BE2C (cell line): Measurements from ENCODE around the gene MUC5B.

Source experiments
- DNase-seq: peaks from one replicate; pipeline ENCODE4 v3.0.0-alpha.2; 2020
- H3K27me3 ChIP-seq: fragments of 250-450 bp; sonication (Bioruptor Pico); 2 replicates; pipeline ENCODE4 v1.5.1; 2020; ENCODE audit warnings: mild to moderate bottlenecking
- H3K36me3 ChIP-seq: fragments of 250-450 bp; sonication (Bioruptor Pico); 2 replicates; pipeline ENCODE4 v1.5.1; 2020; ENCODE audit warnings: mild to moderate bottlenecking
- H3K4me1 ChIP-seq: fragments of 250-450 bp; sonication (Bioruptor Pico); 2 replicates; pipeline ENCODE4 v1.5.1; 2020
- H3K4me3 ChIP-seq: 2 replicates; pipeline ENCODE4 v1.5.1; 2011; ENCODE audit warnings: low read depth, low read length
- H3K9me3 ChIP-seq: fragments of 250-450 bp; sonication (Bioruptor Pico); 2 replicates; pipeline ENCODE4 v1.5.1; 2020
- TF ChIP-seq, protein P1 (sequence below): IDR thresholded peaks from 2 replicates; pipeline ENCODE4 v1.5.1; 2012; ENCODE audit warnings: mild to moderate bottlenecking, low read depth, low read length

The MUC5B gene

DNA sequence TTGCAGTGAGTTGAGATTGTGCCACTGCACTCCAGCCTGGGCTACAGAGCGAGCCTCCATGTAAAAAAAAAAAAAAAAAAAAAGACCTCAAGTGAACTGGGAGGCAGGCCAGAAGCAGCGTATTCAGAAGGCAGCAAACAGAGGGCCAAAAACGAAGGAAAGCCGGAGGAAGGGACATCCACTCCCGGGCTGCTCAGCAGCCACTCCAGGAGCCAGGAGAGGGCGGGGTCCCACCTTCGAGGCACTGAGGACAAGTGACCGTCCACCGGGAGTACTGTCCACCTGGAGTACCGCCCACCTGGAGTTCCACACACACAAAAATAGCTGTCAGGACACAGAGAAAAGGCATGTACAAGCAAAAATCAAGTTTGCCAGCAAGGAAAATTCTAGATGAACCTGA is 81.1 kb downstream of the MUC5B start:
- Histone ChIP-seq H3K4me3 (no peak overlapping the region), H3K4me1 (no peaks in the 10 kb centered on the region), H3K9me3 (no peaks in the 10 kb centered on the region), H3K36me3 (no peaks in the 10 kb centered on the region), H3K27me3 (no peaks in the 10 kb centered on the region)
- DNase-seq = no peak
- TF ChIP-seq, protein P1, sequence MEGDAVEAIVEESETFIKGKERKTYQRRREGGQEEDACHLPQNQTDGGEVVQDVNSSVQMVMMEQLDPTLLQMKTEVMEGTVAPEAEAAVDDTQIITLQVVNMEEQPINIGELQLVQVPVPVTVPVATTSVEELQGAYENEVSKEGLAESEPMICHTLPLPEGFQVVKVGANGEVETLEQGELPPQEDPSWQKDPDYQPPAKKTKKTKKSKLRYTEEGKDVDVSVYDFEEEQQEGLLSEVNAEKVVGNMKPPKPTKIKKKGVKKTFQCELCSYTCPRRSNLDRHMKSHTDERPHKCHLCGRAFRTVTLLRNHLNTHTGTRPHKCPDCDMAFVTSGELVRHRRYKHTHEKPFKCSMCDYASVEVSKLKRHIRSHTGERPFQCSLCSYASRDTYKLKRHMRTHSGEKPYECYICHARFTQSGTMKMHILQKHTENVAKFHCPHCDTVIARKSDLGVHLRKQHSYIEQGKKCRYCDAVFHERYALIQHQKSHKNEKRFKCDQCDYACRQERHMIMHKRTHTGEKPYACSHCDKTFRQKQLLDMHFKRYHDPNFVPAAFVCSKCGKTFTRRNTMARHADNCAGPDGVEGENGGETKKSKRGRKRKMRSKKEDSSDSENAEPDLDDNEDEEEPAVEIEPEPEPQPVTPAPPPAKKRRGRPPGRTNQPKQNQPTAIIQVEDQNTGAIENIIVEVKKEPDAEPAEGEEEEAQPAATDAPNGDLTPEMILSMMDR = no peak

DNA sequence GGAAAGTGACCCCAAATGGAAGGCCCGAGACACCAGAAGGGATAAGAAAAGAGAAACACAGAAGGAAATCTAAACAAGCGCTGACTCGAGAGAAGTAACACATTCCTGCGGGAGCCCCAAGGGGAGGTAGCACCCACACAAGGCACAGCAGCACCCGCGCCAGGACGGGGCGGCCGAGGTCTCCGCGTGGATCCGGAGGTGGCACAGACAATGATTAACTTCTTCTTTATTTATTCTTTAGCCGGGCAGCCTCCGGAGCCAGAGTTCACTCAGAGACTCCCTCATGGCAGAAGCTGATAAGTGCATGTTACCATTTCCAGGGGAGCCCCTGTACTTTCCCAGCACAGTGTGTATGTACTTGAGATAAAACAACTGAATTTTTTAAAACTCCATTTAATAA is 81.5 kb downstream of the MUC5B start:
- Histone ChIP-seq H3K9me3 (no peaks in the 10 kb centered on the region), H3K36me3 (no peaks in the 10 kb centered on the region), H3K4me3 (no peak overlapping the region), H3K4me1 (no peaks in the 10 kb centered on the region), H3K27me3 (no peaks in the 10 kb centered on the region)
- TF ChIP-seq, protein P1 = no peak
- no peak for DNase-seq

DNA sequence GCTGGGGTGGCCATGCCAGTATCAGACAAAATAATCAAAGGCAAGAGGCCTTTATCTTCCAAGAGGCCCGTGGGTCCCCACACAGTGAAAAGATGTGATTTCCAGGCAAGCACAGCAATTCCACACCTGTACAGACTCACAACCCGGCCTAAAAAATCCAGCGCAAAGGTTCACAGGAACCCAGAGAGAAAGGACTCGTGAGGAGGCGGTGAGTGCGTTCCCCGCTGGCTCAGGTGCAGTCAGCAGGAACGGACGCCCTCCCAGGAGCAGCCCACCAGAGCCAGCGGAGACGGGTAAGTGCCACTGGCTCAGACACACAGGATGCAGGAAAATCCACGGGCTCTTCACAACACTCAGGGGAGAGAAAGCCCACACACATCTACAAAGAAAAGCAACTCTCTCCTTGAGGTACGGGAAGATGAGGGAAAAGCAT is 82.2 kb downstream of the MUC5B start:
- no peak for DNase-seq
- Histone ChIP-seq H3K4me1 (no peaks in the 10 kb centered on the region), H3K4me3 (no peak overlapping the region), H3K9me3 (no peaks in the 10 kb centered on the region), H3K36me3 (no peaks in the 10 kb centered on the region), H3K27me3 (no peaks in the 10 kb centered on the region)
- TF ChIP-seq, protein P1 = no peak

DNA sequence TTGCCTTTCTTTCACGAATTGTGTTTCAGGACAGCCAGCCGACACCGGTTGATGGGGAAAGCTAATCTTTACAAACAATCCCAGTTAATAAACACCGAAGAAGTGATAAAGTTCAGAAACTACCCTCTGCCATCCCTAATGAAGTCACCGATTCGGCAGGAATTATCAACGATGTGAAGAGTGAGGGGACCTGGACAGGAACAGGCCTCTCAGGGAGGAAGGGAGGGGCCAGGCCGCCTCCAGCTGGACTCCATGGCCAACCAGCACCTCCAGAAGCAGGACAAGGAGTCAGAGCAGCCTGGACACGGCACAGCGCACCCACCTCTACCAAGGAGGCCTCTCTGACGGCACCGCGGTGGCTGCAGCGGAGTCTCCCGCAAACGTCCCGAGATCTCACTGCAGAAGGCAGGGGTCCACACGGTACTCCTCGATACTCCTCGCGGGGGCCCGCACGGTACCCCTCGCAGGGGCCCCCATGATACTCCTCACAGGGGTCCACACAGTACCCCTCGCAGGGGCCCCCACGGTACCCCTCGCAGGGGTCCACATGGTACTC is 82.7 kb downstream of the MUC5B start:
- Histone ChIP-seq H3K4me1 (no peaks in the 10 kb centered on the region), H3K4me3 (no peak overlapping the region), H3K9me3 (no peaks in the 10 kb centered on the region), H3K27me3 (no peaks in the 10 kb centered on the region), H3K36me3 (no peaks in the 10 kb centered on the region)
- no peak for DNase-seq
- TF ChIP-seq, protein P1 = no peak

DNA sequence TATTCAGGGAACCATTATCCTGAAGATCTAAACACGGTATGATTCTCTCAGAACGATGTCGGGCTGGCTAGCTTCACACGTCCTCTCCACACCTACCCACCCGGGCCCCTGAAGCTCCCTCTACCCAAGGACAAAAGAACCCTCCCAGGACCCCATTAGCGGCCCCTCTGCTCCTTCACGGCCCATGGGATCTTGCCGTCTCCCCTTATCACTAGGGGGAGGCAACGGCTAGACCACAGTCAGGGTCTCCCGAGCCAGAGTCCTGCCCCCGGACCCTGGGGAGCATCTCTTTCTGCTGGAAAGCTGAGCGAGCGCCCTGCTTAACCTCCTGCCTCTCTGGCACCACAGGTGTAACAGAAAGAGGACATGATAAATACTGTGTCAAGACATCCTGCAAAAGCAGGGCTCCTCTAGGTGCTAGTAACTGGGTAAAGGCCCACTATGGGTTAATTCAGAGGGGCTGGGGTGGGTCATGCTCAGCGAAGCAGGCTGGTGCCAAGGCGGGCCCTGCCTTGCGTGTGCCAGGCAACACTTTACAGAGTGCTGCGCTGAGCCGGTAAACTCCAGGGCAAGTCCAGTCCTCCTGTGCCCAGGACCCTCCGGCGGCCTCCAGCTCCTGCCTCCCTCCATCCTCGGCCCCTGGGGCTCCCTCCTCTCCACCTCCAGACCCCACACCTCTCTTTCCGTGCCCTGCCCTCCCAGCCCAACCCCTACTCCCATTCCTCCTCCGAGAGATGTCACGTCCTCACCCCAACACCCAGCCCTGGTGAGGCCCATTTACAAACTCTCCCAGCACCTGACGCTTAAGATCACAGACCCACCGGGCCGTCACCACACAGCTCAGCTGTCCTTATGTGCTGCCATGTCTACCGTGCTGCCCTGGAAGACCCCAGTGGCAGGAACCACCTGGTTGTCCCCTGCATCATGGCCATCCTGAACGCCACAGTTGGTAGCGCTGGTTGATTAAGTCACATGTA is 83.6 kb downstream of the MUC5B start:
- TF ChIP-seq, protein P1 = no peak

More for the DNA sequence above, 83.6 kb downstream of the MUC5B start:
- Histone ChIP-seq H3K9me3 (no peaks in the 10 kb centered on the region), H3K27me3 (no peaks in the 10 kb centered on the region), H3K36me3 (no peaks in the 10 kb centered on the region), H3K4me1 (no peaks in the 10 kb centered on the region), H3K4me3 (no peak overlapping the region)
- no peak for DNase-seq
